Kidney tubule cell (primary cell): Measurements from ENCODE around the gene FBXO31.
A peak's percentile ranks its signal among the peaks of the same experiment; 100 is the strongest.
"Not testable (repeated sequence)": the region's sequence is repeated elsewhere in the genome, so short reads cannot be mapped to it uniquely, and the experiment has no call there.

ENCODE experiments used
- DNase-seq: peaks from one replicate; pipeline ENCODE4 v3.0.0-alpha.2; 2018; ENCODE audit warnings: low spot score

The FBXO31 gene

GRCh38 chr16:87410968-87411367, 27.4 kb upstream of the FBXO31 start:
- DNase-seq, result no peak

GRCh38 chr16:87410530-87410929, 27.0 kb upstream of the FBXO31 start:
- DNase-seq, result no peak

GRCh38 chr16:87409781-87410180, 26.2 kb upstream of the FBXO31 start:
- no peak for DNase-seq

GRCh38 chr16:87409153-87409552, 25.6 kb upstream of the FBXO31 start:
- no peak for DNase-seq

GRCh38 chr16:87407511-87408112, 24.0 kb upstream of the FBXO31 start:
- DNase-seq, result peak; percentile 94

DNA sequence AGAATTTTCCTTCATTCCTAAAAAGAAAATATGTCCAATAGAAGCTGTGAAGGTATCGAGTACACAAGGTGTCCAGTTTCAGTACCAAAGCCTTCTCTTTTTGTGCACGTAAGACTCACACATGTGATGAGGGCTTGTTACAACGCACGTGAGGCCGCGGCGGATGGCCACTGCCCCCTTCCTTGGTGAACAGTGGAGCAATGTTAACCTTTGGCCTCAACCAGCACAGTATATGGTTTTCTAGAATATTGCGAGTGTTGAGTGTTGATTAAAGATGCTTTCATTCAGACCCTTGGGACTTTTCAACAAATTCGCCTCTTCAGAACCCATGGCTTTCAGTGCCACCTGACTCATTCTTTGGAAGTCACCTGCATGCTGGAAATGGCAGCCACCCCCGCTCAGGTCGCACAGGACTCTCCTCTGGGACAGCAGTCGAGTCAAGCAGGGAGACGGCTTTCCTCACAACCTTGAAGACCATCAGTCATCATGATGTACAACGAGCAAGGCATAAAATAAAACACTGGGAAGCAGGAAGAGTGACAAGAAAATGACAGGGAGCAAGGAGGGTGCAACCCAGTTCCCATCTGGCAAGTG, 23.0 kb upstream of the FBXO31 start:
- no peak for DNase-seq

DNA sequence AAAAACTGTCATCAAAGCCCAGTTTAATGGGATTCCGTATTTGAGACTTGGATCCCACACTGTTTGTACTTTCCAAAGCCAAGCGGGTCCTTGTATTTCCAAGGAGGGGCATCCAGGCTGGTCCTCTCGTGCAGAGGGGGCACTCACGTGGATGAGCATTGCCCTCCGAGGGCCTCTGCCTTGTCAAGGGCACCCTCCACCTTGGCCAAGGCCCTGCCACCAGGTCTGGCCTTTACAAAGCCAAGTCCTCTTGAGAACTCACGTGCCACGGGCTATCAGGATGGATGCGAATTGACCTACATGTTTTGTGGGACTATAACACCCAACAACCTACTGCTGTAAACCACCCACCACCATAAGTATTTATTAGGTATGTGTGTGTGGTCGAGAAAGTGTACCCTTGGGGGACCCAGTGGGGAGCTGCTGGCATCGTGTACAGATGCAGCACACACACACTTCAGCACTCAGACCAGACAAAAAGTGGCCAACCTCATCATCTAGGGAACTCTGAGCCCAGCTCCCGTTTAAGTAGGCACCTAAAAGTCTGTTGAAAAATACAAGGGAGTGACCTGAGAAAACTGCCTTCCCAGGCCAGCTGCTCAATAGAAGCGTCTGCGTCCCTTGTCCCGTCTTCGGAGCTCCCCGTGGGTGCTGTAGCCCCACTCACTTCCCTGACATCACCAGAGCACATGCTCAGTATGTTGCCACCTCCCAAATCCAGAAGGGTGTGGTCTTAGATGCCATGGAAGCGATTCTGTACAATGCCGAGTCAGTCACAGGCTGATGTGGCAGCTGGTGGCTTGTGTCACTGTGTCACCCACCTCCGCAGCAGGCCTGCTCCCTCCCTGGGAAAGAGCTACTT, 21.4 kb upstream of the FBXO31 start:
- DNase-seq, result peak; percentile 16

- no peak for DNase-seq
Observed at GRCh38 chr16:87395181-87395842, 11.7 kb upstream of the FBXO31 start.

DNA sequence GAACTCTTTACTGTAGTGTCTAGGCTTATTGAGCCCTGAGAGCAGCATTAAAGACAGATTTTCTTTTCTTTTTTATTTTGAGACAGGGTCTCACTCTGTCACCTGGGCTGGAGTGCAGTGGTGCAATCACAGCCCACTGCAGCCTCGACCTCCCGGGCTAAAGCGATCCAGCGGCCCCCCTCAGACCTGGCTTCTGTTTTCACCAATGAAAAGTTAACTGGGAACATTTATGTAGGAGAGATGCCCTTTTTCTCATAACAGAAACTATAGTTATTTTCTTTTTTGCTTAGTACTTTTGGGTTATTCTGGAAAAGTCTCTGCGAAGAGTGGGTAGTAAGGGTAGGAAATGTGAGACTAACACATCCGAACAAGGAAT, 10.1 kb upstream of the FBXO31 start:
- no peak for DNase-seq

GRCh38 chr16:87392821-87393679, 9.5 kb upstream of the FBXO31 start:
- DNase-seq, result peak; percentile 52

GRCh38 chr16:87391950-87392820, 8.6 kb upstream of the FBXO31 start, which contains the start of gene MAP1LC3B:
TSS of gene MAP1LC3B (plus strand) at chr16:87392336. CDS start at chr16:87392428, 92 bp downstream.
- peak; percentile 97 for DNase-seq

DNA sequence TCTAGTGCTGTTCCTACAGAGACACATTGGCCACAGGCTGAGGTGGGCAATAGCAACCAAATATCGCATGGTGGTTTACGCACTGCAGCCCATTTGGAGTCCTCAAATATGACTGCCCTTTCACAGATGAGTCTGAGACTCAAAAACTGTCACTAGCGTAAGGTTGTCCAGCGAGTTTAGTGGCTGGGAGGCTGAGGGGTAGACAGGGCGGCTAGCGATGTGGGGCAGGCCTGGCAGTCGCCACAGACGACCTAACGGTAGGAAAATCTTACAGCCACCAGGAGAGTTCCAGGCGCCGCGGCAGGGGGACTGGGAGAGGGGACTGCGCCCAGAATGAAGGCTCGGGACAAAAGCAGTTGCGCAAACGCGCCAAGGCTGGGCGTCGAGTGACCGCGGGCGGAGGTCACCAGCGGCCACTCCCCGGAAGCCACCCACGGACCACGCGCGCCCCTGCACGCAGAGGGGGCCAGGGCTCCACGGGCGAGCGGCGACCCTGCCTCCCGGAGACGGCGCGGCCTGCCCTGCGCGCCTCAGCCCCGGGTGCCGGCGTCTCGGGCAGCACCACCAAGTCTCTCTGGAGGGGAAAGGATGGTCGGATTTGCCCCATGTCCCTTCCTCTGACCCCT, 7.9 kb upstream of the FBXO31 start:
- DNase-seq, result peak; percentile 44

- DNase-seq, result no peak
Observed at GRCh38 chr16:87390641-87391323, 7.2 kb upstream of the FBXO31 start.

- not testable (repeated sequence) for DNase-seq
Observed at GRCh38 chr16:87389914-87390313, 6.3 kb upstream of the FBXO31 start.

DNA sequence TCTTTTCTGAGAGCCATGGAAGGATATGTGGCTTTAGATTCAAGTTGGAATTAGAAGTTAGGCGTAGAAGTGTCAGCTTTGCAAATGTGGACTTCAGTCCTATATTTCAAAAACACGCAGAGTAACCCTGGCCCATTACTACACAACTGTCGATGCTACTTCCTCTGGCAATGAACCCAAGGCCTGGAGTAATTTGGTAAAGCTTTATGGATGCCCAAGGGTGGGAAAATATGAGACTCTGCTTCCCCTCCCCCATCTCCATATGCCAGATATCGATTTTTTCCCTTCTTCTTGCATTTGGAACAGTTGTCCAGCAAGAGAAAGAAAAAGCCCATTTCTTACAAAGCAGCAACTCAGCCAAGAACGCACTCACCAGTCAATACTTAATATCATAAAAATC, 5.7 kb upstream of the FBXO31 start:
- DNase-seq, result no peak

DNA sequence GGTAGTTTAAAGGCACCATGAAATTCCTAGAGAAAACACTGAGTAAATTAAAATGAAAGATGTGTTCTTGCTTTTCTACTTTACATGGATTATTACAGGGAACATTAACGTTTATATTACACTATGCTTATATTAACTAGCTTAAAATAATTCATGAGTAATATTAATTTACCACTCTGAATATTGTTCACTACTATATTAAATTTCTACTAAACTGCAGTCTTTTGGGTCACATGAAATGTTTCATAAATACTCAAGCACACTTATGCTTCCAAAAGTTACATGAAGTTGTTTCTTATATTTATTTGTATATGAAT, 5.2 kb upstream of the FBXO31 start:
- DNase-seq, result no peak

DNA sequence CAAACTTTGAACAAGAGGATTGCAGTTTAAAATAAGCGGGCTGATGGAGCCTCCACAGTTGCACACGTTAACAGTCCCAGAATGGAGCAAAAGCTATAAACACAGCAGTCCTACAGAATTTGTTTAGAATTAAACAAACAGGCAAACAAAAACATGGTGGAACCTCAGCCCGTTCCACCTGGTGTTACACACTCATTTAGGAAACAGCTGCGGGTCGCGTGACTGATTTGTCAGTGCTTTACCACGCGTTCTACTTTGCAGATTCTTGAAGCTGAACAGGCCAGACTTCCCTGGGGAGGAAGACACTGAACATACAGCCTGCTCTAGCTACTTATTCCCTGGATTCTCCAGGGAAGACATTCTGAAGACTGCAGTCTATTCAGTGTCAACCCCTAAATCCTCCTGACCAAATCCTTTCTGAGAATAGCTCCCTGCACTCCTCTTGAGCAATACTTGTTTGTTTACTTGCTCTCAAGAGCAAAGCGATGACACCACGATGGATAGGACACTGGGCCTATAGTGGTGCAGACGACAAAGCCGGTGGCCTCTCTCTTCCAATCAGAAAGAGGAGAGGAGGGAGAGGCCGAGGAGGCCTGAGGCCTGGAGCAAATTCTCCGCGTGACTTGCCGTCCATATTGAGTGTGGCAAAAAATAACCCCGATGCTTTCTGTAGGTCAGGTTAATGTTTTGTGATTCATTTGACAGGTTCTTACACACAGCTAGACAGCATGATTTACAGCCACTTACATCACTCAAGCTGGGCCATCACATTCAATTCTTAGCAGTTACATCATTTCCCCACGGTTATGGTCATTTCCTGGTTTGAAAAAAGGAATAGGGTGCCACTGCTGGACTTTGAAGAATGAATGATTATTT, 4.6 kb upstream of the FBXO31 start:
- peak; percentile 100 for DNase-seq

GRCh38 chr16:87384875-87385167, 1.2 kb upstream of the FBXO31 start:
- peak; percentile 43 for DNase-seq
